HG02759 (cell line): ENCODE results near the gene UBQLNL.

Experiments
- ATAC-seq: cut with Tn5 transposase; IDR thresholded peaks from one replicate; pipeline ENCODE4 v1.9.1; 2021; ENCODE audit warnings: mild to moderate bottlenecking, moderate library complexity; ENCODE audit not compliant: unreplicated experiment

The UBQLNL gene

GRCh38 chr11:5508605-5509004 lies 7.9 kb downstream of the UBQLNL start:
- ATAC-seq: no peak

GRCh38 chr11:5507933-5508305 lies 8.6 kb downstream of the UBQLNL start:
- ATAC-seq: no peak

GRCh38 chr11:5507177-5507932 lies 9.1 kb downstream of the UBQLNL start:
- ATAC-seq: no peak

- ATAC-seq: no peak
Measured at GRCh38 chr11:5505363-5506048, 11.0 kb downstream of the UBQLNL start.

- ATAC-seq: no peak
Measured at GRCh38 chr11:5504403-5504921, 12.0 kb downstream of the UBQLNL start.

GRCh38 chr11:5500393-5500801 lies 16.1 kb downstream of the UBQLNL start:
- no peak for ATAC-seq

GRCh38 chr11:5499671-5500070 lies 16.8 kb downstream of the UBQLNL start:
- no peak for ATAC-seq

GRCh38 chr11:5489576-5490357 lies 26.7 kb downstream of the UBQLNL start:
- no peak for ATAC-seq

GRCh38 chr11:5488798-5489399 lies 27.6 kb downstream of the UBQLNL start:
- ATAC-seq: no peak

GRCh38 chr11:5488385-5488784 lies 28.1 kb downstream of the UBQLNL start, which contains the start of gene OR52D1:
TSS of gene OR52D1 (plus strand) at chr11:5488685. CDS start at chr11:5488707, 22 bp downstream.
- no peak for ATAC-seq

GRCh38 chr11:5486421-5486820 lies 30.1 kb downstream of the UBQLNL start:
- ATAC-seq: no peak

GRCh38 chr11:5486003-5486402 lies 30.5 kb downstream of the UBQLNL start:
- no peak for ATAC-seq

- peak; percentile 78 for ATAC-seq
Measured at GRCh38 chr11:5476186-5476819, 40.2 kb downstream of the UBQLNL start.

GRCh38 chr11:5473921-5474320 lies 42.6 kb downstream of the UBQLNL start:
- no peak for ATAC-seq

- ATAC-seq: no peak
Measured at GRCh38 chr11:5467527-5467926, 49.0 kb downstream of the UBQLNL start.
